GM10847 (cell line): Measurements from ENCODE around the gene PDK1.

Experiments
- POLR2A ChIP-seq: IDR thresholded peaks from 2 replicates; pipeline ENCODE4 v1.6.1; 2011; ENCODE audit not compliant: insufficient read length; ENCODE audit errors: extremely low read depth

PDK1 gene

DNA sequence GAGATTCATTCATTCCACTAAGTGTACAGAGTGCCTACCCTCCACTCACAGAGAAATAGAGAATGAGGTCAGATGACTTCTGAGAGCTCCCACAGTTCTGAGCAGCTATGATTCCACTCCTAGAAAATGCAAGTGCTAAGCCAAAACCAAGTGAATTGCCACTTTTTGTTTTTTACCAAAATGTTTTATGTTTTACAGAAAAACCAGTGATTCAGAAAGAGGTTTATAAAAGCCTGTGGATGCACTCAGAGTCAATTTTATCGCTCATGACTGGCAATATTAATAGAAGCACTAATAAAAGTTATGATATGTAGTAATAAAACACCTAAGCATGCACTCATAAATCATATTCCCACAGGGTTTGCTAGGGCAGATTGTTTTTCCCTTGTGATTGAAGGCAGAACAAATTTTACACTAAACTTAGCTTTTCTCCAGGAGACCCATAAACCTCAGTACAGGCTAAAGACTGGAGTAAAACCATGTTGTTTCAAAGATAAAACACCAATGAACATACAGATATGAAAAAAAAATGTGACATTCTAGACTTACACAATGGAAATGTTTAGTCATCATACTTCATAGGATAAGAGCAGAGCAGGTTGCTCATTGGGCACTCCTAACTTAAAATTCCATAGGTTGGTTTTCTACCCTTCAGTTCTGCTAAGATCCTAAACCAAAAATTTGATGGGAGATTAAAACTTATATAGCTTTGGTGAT is 67.5 kb downstream of the PDK1 start:
- no peak for TF ChIP-seq POLR2A

DNA sequence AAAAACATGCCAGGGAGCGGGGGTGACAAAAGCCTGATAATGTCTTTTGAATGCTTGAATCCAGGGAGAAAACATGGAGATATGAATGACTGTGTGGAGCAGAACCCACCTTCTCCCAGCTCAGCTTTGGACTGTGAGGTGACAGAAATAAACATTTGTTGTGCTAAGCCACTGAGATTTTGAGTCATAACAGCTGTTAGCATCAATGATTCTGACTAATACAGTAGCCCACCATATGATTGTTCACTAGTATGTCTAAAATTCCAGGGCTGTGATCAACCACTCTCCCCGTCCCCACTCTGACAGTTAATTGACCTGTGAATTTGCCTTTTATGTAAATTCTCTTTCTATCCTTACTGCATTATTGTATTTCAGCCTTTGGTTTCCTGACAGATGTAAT is 69.1 kb downstream of the PDK1 start:
- TF ChIP-seq POLR2A, result no peak

DNA sequence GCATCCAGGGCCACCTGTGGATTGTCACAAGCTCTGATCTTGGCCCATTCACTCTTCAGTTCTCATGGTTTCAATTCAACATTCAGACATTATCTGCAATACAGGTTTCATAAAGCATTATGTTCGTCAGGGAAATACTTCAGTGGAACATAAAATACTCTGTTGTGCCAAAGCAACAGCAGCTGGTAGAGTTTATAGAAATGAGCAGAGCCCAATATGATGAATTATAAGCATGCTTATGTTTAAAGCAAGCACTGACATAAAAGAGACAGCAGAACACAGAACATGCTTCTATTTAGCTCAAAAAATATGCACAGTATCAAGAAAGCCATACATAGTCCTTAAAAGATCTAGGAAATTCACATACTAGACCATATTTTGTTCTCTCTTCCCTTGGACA is 71.3 kb downstream of the PDK1 start:
- no peak for TF ChIP-seq POLR2A

DNA sequence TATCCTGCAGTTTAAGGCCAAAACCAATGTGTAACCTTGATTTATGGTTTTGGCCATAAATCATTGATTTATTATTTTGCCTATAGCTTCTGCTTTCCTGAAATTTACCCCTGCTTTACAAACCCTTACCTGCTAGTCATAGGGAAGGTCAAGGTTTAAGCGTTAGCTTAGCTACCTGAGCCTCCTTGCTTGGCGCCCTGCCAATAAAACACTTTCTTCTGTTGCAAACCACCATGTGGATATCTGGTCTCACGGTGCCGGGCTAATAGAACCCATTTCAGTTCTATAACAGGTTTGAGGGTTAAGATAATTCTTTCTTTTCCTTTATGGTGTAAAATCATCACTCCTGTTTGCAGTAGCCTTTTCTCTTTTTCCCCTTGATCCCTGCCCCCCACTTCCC is 72.2 kb downstream of the PDK1 start:
- no peak for TF ChIP-seq POLR2A

DNA sequence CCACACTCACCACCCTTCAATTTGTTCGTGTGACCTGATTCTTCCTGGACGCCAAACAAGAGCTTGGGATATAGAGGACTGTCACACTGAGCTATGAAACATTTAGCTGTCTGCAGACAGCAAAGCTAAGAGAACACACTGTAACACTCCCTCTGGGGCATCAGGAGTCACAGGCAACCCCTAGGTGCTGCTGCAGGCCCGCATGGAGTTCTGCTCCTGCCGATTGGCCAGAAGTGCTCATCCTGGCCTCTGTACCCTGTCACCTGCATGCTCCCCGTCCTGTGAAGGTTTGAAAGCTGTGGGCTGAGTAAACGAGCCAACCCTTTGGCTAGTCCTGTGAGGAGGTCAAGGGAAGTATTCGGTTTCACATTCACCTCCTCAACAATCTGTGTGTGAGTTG is 73.7 kb downstream of the PDK1 start:
- no peak for TF ChIP-seq POLR2A

DNA sequence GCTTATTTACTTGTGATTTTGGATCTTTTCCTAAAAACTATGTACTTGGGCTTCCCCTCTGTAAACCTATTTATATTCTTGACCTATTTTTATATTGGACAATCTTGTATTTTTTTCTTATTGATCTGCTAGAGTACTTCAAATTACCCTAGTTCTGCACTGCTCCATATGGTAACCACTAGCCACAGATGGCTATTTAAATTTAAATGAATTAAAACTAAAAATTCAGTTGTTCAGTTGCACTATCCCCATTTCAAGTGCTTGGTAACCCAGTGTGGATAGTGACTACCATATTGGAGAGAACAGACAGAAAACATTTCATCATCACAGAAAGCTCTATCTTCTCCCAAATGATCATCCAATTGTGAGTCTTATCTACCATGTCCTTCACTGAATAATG is 74.3 kb downstream of the PDK1 start:
- no peak for TF ChIP-seq POLR2A

DNA sequence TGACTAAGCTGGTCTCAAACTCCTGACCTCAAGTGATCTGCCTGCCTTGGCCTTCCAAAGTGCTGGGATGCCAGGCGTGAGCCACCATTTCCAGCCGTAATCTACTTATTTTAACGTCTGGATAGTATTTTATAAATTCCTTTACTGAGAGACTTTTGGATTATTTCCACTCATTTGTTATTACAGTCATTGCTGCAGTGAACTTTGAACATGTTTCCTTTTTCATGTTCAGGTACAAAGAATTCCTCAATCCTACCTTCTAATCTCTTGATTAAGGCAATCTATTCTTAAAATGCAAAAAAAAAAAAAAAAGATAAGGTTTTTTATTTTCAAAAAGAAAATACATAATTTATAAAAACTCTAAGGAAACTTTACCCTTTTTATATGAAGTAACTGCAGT is 78.6 kb downstream of the PDK1 start:
- no peak for TF ChIP-seq POLR2A

DNA sequence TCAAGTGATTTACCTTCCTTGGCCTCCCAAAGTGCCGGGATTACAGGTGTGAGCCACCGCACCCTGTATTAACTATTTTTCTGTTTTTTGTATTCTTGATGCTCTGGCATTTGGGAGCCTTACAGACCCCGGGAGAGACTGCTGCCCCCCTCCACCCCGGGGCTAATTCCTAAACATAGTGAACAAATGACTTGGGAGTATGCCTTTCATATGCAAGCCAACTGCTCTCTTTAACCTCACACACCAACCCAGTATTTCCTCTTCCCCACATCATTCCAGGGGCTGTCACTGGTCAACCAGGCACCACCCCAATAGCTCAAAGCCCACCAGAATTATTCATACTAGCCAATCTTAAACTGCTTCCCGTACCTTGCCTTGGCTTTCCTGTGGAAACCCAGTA is 79.7 kb downstream of the PDK1 start:
- no peak for TF ChIP-seq POLR2A

DNA sequence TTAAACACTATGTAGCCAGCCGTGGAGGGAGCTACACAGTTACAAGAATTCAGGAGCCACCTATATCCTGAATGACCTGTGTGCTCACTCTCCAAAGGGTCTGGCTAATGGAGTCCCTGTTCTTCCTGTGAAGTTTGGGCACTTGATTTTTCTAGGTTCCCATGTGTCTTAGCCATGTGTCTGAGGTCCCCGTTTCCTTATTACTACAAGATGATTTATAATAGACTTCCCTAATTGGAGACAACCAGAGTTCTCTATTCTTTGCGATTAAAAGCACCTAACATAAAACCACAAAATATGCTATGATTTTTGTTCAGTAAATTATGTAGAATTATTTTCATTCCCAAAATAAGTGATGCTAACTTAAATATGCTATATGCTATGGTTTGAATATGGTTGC is 83.4 kb downstream of the PDK1 start:
- no peak for TF ChIP-seq POLR2A

DNA sequence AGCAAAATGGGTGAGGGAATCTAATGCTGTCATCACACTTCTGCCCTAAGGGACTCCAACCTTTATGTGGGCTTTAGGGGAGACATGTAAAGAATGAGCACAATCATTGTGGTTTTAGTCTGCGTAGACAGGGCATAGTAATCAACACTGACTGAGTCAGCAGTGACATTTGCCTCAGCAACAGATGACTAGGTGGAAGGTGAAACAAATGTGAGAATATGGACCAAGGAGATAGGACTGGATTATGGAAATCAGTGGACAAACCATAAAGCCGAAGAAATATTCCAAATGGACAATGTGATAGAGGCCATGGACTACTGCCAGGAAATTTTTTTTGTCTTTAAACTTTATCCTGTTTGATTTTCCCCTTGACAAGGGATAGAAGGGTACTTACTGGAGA is 83.9 kb downstream of the PDK1 start:
- no peak for TF ChIP-seq POLR2A

DNA sequence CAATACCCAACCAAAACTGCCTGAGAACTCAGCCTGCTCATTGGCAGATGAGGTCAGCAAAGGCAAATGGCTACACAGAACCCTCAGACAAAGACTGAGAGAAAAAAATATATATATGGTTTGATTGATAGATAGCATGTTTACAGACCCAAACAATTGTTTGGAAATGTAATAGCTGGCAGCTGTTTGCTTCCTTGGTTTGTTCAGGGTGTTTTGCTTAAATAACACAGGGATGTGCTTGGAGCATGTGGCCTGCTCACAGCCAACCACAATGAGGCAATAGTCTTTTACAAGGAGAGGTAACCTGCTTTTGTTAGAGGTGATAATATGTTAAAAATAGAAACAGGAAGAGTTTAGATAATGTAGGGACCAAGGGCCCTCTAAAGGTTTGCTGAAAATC is 84.5 kb downstream of the PDK1 start:
- no peak for TF ChIP-seq POLR2A

DNA sequence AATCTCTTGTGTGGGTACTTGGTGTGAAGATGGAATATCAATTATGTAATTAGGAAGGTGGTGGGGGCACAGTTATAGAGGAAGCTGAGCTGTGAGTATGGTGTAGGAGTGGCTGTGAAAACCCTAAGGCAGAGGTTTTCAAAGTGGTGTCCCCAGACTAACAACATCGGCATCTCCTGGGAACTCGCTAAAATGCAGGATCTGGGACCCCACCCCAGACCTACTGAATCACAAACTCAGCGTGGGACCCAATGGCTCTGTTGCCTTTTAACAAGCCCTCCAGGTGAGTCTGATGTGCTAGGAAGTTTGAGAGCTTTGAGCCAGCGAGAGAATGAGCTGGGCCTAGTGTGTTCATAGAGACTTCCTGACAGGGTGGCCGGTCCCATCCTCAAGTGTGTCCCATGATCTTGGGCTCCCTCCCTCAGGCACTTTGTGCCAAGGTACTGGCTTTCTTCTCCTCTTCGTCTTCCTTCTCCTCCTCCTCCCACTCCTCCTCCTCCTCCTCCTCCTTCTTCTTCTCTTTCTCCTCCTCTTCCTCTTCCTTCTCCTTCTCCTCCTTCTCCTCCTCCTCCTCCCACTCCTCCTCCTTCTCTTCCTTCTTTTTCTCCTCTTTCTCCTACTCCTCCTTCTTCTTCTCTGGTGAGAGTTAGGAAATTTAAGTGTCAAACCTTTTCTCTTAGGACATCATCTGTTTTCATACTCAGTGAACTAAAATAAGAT is 86.6 kb downstream of the PDK1 start:
- no peak for TF ChIP-seq POLR2A

DNA sequence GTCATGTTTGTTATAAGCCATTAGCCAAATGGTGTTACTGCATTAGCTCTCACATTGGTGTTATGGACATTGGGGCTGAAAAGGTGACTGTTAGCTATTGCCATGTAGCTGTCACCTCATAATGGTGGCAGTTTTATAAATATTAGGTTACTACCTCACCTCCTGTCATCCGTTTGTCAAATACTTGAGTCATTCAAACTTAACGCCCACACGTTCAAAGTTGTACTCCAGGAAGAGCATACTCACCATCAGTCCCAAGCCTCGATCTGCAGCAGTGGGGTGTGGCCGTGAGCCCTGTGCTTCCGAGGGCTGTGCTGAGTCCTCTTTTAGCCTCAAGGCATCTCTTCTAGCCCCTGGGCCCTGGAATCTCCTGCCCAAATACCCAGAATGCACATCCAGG is 87.3 kb downstream of the PDK1 start:
- TF ChIP-seq POLR2A, result no peak

DNA sequence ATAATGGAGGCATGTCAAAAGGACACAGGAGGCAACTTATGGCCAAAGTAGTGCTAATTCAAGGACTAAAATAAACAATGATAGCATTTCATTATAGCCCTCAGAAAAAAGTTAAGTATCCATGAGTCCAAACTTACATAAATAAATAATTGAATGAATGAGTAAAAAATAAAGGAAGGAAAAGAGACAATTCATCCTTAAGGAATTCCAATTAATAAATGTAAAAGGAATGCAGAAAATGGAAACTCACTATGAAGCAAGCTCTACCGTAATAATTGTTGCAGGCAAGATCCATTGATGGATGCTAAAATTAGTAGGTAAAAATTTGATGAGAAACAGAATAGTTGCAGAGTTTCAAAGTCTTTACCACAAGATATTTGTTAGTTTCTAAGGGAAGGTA is 91.5 kb downstream of the PDK1 start:
- no peak for TF ChIP-seq POLR2A

DNA sequence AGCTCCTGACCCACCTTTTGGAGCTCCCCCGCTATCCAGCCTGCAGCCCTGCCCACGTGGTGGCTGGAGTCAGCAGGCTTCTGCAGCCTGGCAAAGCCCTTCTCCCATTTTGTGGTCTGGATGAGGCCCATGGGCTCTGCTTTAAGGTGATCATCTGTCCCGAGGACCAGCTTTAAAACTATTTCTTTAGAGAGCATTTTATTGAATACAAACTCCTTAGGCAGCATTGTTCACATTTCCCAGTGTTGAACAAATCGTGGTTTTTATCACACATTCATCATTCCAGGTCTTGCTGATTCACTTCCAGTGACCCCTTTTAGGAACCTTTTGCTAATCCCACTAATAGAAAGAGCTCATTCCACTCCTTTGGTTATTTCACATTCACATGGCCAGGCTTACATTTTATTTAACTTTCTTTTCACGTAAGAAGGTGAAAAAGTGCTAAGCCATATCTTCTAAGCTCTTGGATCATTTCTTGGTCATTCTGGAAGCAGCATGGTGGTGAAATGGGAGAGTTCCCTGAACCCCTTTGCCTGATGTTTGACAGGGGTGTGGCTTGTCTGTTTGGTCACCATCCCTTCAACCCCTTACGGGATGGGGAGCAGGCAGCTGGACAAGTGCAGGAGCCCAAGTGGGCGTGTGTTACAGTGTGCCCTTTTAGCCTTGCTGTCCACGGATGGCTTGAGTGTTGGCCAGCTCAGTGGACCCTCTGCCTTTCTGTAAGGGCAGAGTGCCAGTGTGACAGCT is 99.4 kb downstream of the PDK1 start:
- TF ChIP-seq POLR2A, result no peak
